GM18502 (cell line): Measurements from ENCODE around the gene CPLANE1.
"Not testable (repeated sequence)": the region's sequence is repeated elsewhere in the genome, so short reads cannot be mapped to it uniquely, and the experiment has no call there.

ENCODE experiments used
- ATAC-seq: cut with Tn5 transposase; IDR thresholded peaks from one replicate; pipeline ENCODE4 v1.9.1; 2021; ENCODE audit warnings: mild to moderate bottlenecking; ENCODE audit not compliant: unreplicated experiment, poor library complexity

Gene CPLANE1

DNA sequence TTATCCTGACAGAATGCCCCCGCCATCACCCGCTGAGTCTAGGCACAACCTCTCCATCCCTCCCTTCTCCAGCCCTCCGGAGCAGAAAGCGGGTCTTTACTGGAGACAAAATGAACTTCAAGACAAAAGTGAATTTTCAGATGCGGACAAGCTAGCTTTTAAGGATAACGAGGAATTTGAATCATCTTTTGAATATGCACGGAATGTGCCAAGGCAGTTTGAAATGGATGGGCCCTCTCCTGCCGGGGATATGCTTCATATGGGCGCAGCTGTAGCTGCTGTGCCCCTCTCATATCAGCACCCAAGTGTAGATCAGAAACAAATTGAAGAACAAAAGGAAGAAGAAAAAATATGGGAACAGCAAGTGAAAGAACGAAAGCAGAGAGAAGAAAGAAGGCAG, 37.5 kb downstream of the CPLANE1 start:
- no peak for ATAC-seq

DNA sequence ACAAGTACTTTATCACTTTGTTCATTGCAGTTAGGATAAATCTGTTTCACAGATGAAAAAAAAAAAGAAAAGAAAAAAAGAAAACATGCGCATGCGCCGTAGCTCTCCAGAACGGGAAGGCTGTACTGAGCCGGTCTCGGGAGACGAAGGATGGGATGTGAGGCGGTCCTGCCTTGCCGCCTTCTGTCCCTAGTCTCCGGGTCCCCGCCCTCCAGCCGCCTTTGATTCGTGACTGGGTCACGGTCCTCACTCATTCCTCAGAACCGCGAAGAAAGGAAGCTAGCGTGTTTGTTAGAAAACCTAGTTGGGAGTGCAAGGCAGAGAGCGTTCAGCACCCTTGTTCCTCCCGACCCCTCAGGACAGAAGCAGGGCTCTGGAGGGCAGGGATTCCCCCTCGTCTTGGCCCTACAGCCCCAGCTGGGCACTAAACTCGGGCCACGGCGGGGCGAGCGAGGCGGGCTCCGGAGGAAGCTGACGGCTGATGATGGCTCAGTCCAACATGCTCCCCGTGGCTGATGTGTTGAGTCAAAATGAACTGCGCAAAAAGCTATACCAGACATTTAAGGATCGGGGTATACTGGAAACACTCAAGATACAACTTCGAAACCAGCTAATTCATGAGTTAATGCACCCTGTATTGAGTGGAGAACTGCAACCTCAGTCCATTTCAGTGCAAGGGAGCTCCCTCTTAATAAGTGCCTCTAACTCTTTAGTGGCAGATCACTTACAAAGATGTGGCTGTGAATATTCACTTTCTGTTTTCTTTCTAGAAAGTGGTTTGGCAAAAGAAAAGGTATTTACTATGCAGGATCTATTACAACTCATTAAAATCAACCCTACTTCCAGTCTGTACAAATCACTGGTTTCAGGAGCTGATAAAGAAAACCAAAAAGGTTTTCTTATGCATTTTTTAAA, 40.0 kb downstream of the CPLANE1 start:
- no peak for ATAC-seq

DNA sequence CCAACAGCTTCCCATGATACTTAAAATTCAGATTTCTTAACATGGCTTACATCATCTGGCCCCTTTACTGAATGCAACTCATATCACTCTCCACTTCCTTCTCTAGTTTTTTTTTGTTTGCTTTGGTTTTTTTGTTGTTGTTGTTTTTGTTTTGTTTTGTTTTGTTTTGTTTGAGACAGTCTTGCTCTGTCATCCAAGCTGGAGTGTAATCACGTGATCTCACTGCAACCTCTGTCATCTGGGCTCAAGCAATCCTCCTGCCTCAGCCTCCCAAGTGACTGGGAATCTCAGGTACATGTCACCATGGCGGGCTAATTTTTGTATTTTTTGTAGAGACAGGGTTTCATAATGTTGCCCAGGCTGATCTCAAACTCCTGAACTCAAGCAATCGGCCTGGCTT, 41.4 kb downstream of the CPLANE1 start:
- no peak for ATAC-seq

DNA sequence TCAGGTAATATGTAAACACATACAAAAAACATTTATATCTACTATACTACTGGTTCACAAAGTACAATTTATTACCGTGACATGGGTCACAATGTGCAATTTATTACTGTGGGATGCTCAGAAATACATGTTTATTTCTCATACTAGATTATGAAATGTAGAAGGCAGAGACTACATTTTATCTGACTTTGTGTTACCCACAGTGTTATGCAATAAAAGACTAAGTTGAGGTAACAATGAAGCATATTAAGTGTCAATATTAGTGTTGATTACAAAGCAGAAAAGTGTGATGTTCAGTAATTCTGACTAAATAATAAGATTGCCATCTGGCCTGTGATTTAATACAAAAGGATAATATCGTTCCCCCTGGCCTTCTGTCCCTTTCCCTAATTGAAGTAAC, 42.4 kb downstream of the CPLANE1 start:
- no peak for ATAC-seq

GRCh38 chr5:37198842-37199241, 50.3 kb downstream of the CPLANE1 start:
- ATAC-seq = no peak

- no peak for ATAC-seq
Measured at GRCh38 chr5:37198061-37198460, 51.1 kb downstream of the CPLANE1 start.

DNA sequence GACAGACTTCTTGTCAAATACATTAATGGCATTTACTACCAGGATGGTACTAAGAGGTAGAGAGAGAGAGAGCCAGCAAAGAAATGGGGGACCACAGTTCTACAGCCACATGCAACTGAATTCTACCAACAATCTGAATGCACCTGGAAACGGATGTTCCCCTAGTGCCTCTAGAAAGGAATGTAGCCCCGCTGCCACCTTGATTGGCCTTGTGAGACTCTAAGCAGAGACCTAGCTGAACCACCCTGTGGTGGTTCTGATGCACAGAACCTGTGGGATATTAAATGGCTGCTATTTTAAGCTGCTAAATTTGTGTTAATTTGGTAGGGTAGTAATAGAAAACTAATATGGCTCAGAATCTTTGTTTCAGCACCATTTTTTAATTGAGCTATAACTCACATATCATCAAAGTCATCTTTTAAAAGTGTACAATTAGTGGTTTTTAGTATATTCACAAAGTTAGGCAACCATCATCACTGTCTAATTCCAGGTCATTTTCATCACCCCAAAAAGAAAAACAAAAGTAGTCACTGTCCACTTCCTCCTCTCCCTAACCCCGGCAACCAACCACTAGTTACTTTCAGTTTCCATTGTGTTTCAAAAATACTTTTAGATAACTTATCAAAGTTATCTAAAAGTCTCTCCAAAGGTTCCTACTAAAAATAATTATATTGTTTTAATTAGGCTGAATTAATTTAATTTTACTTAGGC, 51.7 kb downstream of the CPLANE1 start:
- ATAC-seq = peak; percentile 81

DNA sequence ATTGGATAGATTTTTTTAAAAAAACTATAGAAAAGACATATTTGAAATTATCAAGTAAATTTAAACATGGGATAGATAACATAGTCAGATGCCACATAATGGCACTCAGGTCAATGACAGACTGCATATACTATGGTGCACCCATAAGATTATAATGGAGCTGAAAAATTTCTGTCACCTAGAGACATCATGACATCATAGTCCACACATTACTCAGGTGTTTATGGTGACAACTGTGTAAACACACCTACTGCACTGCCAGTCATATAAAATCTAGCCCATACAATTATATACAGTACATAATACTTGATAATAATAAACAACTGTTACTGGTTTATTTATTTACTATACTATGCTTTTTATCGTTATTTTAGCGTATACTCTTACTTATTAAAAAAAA, 58.6 kb downstream of the CPLANE1 start:
- no peak for ATAC-seq

DNA sequence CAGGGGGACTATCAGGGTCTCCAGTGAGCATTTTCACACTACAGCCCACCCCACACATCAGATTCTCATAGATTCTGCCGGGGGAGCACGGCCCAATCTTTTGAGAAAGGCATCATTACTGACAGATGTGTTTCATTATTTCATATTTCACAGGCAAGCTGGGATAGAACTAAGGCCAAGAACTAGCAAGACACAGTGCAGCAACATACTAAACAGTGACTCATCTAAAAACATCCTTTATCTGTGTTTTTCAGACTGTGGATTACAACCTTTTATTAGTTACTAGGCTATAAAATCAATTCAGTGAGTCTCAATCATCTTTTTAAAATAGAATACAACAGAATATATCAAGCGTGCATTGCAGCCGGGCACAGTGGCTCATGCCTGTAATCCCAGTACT, 59.8 kb downstream of the CPLANE1 start:
- ATAC-seq = no peak

DNA sequence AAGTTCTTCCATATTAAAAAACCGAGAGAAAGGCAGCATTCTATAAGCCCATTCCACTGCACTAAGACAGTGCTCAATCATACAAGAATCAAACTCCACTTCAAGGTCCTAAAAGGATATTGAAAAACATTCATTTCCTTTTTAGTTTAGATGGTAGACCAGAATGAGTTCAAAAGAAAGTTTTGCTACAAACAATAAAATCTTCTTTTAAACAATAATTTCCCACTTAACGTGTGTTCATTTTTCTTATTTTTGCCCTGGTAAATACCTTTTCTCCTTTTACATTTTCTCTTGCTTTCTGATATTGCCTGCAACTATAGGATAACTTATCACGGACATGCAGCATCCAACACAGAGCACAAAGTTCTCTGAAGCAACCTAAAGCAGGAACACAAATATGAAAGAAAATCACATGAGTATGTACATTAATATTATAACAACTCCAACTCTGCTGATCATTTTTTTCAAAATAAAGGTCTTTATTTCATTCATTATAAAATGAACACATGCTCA, 61.7 kb downstream of the CPLANE1 start:
- ATAC-seq = no peak

DNA sequence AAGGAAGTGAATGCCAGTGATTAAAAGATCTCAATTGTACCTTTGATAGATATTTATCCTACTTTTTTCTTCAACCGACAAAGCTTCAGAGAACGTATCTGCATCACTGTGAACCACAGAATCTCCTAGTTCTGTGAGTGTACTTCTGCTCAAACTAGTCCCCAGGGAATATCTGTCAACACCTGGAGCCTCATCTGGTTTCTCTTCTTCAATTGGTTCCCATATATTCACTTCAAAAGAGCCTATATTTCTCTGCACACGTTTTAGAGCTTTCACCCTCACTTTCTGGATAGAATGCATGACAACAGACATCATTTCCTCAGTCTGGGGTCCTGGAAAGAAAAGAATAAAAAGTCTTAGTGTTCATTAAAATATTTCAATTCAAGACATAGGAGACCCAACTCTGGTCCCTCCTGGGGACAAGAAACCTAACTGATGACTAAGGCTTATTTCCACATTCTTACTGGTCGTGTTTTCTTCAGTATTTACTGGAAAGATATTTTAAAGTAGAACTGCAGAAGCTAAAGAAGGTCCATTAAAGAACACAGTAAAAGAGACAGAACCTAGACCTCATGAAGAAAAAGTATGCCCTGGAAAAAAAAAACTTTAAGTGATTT, 64.3 kb downstream of the CPLANE1 start:
- peak; percentile 85 for ATAC-seq

- ATAC-seq = no peak
Measured at GRCh38 chr5:37182667-37183066, 66.5 kb downstream of the CPLANE1 start.

DNA sequence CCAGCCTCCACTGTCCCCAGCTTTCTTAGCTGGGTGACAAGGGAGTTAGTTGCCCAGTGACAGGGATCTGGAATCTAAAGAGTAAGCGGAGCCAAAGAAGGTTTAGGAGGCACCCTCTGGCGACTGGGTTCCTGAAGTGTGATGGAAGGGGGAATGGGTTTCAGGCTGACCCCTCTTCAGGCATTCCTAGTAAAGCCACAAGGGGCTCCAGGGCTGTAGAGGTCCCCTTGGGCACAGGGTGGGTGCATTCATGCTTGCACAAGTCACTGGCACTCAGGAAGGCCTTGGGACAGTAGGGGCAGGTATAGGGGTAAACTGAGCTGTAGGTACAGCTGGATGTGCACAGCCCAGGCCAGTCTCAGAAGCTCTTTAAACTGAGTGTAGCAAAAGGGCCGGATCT, 74.2 kb downstream of the CPLANE1 start:
- ATAC-seq = no peak

GRCh38 chr5:37172957-37173356, 76.2 kb downstream of the CPLANE1 start:
- ATAC-seq = no peak

DNA sequence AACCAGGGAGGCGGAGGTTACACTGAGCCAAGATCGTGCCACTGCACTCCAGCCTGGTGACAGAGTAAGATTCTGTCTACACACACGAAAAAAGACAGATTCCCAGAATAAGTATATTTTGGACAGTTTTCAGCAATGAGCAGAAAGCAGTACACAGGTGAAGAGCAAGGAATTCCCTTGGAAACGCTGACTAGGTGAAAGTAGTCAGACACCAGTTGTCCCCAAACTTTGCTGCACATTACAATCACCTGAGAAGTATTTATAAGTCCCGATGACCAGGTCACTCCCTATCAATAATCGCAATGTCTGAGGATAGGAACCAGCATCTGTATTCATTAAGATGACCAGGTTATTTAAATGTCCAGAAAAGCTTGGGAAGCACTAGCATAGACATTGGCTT, 78.3 kb downstream of the CPLANE1 start:
- no peak for ATAC-seq

DNA sequence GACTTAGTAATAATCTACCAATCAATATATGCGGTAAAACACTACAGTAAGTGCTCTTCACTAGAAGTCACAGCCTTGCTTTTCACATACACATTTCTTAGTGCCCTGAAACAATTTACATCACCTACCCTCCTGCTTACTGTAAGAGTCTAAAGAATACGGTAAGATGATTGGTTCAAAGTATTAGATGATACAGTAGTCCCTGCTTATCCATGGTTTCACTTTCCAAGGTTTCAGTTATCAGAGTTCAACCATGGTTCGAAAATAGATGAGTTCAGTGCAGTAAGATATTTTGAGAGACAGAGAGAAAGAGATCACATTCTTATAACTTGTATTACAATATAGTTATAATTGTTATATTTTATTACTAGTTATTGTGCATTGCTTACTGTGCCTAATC, 83.0 kb downstream of the CPLANE1 start:
- ATAC-seq = no peak

- ATAC-seq = no peak
Measured at GRCh38 chr5:37165761-37166160, 83.4 kb downstream of the CPLANE1 start.

- no peak for ATAC-seq
Measured at GRCh38 chr5:37153661-37154060, 95.5 kb downstream of the CPLANE1 start.

DNA sequence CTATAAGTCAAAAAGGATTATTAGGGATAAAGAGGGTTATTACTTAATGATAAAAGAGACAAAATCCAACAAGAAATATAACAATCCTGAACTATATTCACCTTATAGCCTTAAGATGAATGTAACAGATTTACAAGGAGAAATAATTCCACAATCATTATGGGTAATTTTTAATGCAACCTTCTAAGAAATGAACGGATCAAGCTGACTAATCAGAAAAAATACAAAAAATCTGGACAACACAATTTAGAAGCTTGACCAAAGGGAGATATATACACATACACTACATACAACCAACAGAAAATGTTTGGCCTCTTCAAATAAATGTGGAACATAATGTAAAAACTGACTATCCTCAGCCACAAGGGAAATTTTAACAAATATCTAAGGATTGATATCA, 102.3 kb downstream of the CPLANE1 start:
- ATAC-seq = no peak

GRCh38 chr5:37136694-37137093, 112.5 kb downstream of the CPLANE1 start:
- ATAC-seq = no peak

DNA sequence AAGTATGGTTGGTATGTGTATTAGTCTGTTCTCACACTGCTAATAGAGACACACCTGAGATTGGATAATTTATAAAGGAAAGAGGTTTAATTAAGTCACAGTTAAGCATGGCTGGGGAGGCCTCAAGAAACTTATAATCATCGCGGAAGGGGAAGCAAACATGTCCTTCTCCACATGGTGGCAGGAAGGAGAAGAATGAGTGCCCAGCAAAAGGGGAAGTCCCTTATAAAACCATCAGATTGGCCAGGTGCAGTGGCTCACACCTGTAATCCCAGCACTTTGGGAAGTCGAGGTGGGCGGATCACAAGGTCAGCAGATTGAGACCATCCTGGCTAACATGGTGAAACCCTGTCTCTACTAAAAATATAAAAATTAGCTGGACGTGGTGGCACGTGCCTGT, 113.9 kb downstream of the CPLANE1 start:
- not testable (repeated sequence) for ATAC-seq
